Retinal pigment epithelial cell (primary cell): ENCODE measurements around the gene RELN.

Experiments used
- DNase-seq: peaks from one replicate; pipeline ENCODE4 v3.0.0-alpha.2; 2010; ENCODE audit warnings: low read depth
- H3K4me3 ChIP-seq: 2 replicates; pipeline ENCODE4 v1.5.1; 2011; ENCODE audit warnings: mild to moderate bottlenecking, low read length, control low read depth, moderate library complexity
- CTCF ChIP-seq: conservative IDR thresholded peaks from 2 replicates; pipeline ENCODE4 v1.5.1; 2011; ENCODE audit warnings: low read depth, low read length, control low read depth, inconsistent platforms

RELN gene

GRCh38 chr7:104029765-104030164, 40.3 kb upstream of the RELN start:
- no peak overlapping the region for H3K4me3 ChIP-seq
- no peak for DNase-seq
- no peak for TF ChIP-seq CTCF

- H3K4me3 ChIP-seq = no peak overlapping the region
- DNase-seq = no peak
- no peak for TF ChIP-seq CTCF
Observed at GRCh38 chr7:104024632-104025031, 35.2 kb upstream of the RELN start.

- no peak overlapping the region for H3K4me3 ChIP-seq
- TF ChIP-seq CTCF = no peak
- no peak for DNase-seq
Observed at GRCh38 chr7:104023100-104023499, 33.6 kb upstream of the RELN start.

GRCh38 chr7:104018425-104018824, 29.0 kb upstream of the RELN start:
- TF ChIP-seq CTCF = no peak
- no peak for DNase-seq
- no peak overlapping the region for H3K4me3 ChIP-seq

- no peak overlapping the region for H3K4me3 ChIP-seq
- no peak for TF ChIP-seq CTCF
- no peak for DNase-seq
Observed at GRCh38 chr7:104017001-104017400, 27.5 kb upstream of the RELN start.

- H3K4me3 ChIP-seq = no peak overlapping the region
- TF ChIP-seq CTCF = no peak
Observed at GRCh38 chr7:104012835-104013234, 23.4 kb upstream of the RELN start.

GRCh38 chr7:104011829-104012228, 22.4 kb upstream of the RELN start:
- no peak overlapping the region for H3K4me3 ChIP-seq
- DNase-seq = no peak
- TF ChIP-seq CTCF = no peak

More at GRCh38 chr7:104012835-104013234, 23.4 kb upstream of the RELN start:
- DNase-seq = no peak
